GM15510 (cell line): ENCODE data around the gene SNX5.

ENCODE experiments used
- POLR2A ChIP-seq: IDR thresholded peaks from 3 replicates; pipeline ENCODE4 v1.6.1; 2011; ENCODE audit warnings: borderline replicate concordance; ENCODE audit not compliant: insufficient read length; ENCODE audit errors: extremely low read depth

The SNX5 gene

DNA sequence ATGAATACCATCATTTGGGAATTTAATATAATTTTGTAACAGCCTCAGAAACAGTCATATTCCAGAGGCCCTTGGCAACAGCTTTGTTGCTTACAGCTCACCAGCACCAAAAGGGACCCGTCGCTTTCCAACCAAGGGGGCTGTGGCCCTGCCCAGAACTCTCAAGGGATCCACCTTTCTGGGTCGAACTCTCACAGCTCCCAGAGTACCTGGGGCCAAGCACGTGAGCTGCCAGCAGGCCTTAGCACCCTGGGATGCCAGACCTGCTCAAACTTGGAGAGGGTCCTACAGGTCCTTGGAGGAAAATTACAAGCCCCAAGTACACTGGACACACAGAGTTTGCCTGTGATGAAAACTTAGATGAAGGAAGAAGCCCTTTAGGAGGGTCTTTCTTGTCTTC lies 66.6 kb downstream of the SNX5 start:
- TF ChIP-seq POLR2A = no peak

DNA sequence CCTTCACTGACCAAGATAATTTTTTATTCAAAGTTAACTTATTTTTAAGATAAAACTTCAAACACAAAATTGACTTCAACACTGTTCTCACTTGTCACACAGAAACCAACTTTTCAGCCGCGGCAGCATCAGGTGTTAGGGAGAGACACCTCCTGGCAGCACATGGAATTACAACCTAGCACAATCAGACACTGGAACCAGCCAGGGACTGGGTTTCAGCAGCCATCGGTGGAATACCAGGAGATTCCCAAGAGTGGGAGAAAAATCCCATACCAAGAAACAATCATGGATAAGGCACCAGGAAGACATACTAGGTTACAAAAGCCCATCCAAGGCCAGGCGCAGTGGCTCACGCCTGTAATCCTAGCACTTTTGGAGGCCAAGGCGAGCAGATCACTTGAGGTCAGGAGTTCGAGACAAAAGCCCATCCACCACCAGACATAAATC lies 70.0 kb downstream of the SNX5 start:
- no peak for TF ChIP-seq POLR2A

DNA sequence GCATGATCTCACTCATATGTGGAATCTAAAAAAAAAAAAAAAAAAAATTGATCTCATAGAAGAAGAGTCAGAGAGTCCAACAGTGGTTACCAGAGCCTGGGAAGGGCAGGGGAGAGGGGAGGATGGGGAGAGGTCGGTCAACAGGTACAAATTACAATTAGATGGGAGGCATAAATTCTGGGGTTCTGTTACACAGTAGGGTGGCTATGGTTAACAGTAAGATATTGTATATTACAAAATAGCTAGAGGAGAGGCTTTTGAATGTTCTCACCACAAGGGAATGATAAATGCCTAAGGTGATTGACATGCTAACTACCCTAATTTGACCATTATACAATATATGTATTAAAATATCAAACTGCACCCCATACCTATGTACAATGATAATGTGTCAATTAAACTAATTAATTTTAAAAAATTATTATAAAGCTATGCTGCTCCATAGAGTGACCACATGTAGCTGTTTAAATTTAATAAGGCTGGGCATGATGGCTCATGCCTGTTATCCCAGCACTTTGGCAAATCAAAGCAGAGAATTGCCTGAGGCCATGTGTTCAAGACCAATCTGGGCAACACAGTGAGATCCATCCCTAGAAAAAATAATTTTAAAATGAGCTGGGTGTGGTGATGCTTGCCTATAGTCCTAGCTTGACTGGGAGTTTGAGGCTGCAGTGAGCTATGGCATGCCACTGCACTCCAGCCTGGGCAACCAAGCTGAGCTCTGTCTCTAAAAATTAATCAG lies 70.9 kb downstream of the SNX5 start:
- TF ChIP-seq POLR2A = no peak

DNA sequence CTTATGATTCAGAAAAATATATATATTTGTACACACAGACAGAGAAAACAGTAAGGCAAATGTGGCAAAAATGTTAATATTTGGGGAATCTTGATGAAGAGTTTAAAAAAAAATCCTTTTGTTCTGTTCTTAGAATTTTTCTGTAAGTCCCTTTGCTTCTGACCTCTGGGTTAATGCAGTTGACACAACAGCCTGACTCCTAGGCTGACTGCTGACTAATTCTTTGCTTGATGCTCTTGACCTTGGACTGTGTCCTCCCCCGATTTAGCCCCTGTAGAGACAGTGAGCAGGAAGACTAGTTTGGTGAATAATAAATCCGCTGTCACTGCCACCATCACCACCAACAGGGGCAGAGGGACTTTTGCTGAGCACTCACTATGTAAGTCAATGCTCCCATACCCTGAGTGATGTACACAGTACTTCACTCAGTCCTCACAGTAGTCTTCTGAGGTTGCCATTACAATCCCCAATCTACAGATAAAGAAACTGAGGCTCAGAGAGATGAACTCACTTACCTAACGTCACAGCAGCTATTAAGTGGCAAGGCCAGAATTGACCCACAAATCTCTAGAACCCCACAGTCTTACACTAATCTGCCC lies 71.7 kb downstream of the SNX5 start:
- no peak for TF ChIP-seq POLR2A

DNA sequence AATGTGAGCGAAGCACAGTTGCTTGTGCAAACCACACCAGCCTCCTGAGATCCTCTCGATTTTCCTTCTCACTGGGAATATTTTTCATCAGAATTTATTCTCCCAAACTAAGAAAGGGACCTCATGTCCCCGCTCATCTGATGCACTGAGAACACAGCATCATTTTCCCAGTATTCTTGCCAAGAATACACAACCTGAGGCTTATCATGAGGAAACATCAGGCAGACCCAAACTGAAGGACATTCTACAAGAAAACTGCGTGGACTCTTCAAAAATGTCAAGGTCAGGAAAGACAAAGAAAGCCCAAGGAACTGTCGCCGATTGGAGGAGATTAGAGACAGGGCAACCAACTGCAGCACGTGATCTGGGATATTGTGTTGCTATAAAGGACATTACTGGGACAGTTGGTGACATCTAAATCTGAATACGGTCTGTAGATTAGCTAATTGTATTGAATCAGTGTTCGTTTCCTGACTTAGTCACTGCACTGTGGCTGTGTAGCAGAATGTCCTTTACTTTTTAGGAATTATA lies 72.3 kb downstream of the SNX5 start:
- TF ChIP-seq POLR2A = no peak

DNA sequence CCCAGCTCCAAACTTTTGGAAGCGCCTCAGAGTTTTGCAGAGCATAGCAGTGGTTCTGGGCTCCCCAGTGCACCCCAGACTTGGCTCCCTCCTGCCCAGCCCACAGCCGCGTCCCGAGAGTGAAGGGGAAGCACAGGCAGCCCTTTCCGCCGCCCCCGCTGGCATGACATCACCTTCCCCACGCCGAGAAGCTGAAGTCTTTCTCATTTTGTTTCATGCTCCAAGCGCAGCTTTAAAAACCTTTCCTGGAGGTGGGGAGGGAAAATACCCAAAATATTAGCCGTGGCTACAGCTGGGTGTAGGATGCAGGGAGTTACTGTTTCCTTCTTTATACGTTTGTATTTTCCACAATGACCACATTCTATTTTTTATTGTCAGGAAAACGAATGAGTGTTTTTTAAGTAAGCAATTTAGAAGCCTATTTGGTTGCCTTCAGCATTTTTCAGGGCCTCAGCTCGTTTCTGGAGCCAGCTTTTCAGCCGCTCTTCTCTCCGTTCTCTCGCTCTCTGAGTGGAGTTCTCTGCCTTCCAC lies 72.9 kb downstream of the SNX5 start:
- TF ChIP-seq POLR2A = no peak

DNA sequence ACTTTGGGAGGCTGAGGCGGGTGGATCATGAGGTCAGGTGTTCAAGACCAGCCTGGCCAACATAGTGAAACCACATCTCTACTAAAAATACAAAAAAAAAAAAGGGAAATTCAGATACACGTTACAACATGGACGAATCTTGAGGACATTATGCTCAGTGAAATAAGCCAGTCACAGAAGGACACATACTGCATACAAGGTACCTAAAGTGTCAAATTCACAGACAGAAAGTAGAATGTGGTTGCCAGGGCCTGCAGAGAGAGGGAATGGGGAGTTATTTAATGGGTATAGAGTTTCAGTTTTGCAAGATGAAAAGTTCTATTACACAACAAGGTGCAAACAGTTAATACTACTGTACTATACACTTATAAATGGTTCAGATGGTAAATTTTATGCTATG lies 75.1 kb downstream of the SNX5 start:
- TF ChIP-seq POLR2A = no peak

DNA sequence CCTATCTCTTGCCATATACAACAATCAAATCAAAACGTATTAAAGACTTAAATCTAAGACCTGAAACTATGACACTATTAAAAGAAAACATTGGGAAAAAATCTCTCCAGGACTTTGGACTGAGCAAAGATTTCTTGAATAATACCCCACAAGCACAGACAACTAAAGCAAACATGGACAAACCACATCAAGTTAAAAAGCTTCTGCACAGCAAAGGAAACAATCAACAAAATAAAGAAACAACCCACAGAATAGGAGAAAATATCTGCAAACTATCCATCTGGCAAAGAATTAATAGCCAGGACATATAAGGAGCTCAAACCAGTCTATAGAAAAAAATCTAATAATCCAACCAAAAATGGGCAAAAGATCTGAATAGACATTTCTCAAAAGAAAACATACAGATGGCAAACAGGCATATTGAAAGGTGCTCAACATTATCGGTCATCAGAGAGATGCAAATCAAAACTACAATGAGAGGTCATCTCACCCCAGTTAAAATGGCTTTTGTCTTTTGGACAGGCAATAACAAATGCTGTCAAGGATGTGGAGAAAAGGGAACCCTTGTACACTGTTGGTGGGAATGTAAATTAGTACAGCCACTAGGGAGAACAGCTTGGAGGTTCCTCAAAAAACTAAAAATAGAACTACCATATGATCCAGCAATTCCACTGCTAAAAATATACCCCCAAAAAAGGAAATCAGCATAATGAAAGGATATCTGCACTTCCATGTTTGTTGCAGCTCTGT lies 76.2 kb downstream of the SNX5 start:
- TF ChIP-seq POLR2A = no peak
